Measurements from ENCODE around the gene CNOT11.

DNA sequence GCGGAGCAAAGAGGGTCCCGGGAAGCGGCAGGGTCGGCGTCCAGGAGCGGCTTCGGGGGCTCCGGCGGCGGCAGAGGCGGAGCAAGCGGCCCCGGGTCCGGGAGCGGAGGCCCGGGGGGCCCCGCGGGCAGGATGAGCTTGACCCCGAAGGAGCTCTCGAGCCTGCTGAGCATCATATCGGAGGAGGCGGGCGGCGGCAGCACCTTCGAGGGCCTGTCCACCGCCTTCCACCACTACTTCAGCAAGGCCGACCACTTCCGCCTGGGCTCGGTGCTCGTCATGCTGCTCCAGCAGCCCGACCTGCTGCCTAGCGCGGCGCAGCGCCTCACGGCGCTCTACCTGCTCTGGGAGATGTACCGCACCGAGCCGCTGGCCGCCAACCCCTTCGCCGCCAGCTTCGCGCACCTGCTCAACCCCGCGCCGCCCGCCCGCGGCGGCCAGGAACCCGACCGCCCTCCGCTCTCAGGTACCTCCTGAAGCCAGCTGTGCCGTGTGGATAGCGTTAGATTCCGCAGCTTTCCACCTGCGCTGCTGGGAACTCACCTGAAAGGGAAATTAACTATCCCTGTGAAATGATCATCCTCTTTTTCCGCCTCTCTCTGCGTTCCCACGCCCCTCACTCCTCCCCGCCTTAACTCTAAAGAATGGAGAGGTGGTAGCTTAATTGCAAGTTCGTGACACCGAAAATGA, 472 bp downstream of the CNOT11 start:
- TF ChIP-seq POLR2A (IDR thresholded peaks at IDR 0.05), result no peak
- TF ChIP-seq, protein P1, sequence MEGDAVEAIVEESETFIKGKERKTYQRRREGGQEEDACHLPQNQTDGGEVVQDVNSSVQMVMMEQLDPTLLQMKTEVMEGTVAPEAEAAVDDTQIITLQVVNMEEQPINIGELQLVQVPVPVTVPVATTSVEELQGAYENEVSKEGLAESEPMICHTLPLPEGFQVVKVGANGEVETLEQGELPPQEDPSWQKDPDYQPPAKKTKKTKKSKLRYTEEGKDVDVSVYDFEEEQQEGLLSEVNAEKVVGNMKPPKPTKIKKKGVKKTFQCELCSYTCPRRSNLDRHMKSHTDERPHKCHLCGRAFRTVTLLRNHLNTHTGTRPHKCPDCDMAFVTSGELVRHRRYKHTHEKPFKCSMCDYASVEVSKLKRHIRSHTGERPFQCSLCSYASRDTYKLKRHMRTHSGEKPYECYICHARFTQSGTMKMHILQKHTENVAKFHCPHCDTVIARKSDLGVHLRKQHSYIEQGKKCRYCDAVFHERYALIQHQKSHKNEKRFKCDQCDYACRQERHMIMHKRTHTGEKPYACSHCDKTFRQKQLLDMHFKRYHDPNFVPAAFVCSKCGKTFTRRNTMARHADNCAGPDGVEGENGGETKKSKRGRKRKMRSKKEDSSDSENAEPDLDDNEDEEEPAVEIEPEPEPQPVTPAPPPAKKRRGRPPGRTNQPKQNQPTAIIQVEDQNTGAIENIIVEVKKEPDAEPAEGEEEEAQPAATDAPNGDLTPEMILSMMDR (IDR thresholded peaks at IDR 0.05), result no peak

All from testis (tissue), 2 donors.